PC-9 (cell line): Measurements from ENCODE around the gene COMMD4. TPM values are rescaled to one million over a fixed set of nuclear protein-coding genes. Genes with fewer than 3 reads are reported as not detected.
"Not testable (repeated sequence)": the region's sequence is repeated elsewhere in the genome, so short reads cannot be mapped to it uniquely, and the experiment has no call there.

Source experiments
- Bru-seq: library from RNA; stranded (reverse); fragments of 400-500 nt; gene quantifications from one replicate; lab custom pipeline; 2021; lab: Mats Ljungman, UMichigan
- BruChase-seq, 2 experiments: library from RNA; stranded (reverse); fragments of 400-500 nt; gene quantifications; one replicate each; lab custom pipeline; 2021; lab: Mats Ljungman, UMichigan
- BruUV-seq: library from RNA; stranded (reverse); fragments of 400-500 nt; replicated peaks from 2 replicates; lab custom pipeline; 2021; lab: Mats Ljungman, UMichigan
- CTCF ChIA-PET: fragments of 300-600 bp; sonication (Branson Sonifier 250); formaldehyde crosslinking; loops from one replicate; lab custom pipeline; 2022; ENCODE audit warnings: antibody characterized with exemption; lab: Charles Lee
- POLR2A ChIA-PET: fragments of 300-600 bp; sonication (Branson Sonifier 250); formaldehyde crosslinking; loops from one replicate; lab custom pipeline; 2022; ENCODE audit warnings: antibody characterized with exemption; ENCODE audit not compliant: unreplicated experiment; lab: Charles Lee
- DNase-seq, 2 experiments: peaks; one replicate each; pipeline versions ENCODE4 v3.0.0 to v3.0.0-alpha.2; 2015 to 2022; ENCODE audit warnings: mixed read lengths in 1 of 2
- H2AFZ ChIP-seq: fragments of 200-600 bp; sonication (generic); 2 replicates; pipeline ENCODE4 v1.8.1; 2017; ENCODE audit warnings: antibody characterized with exemption
- H3F3A ChIP-seq: fragments of 200-600 bp; sonication (generic); 2 replicates; pipeline ENCODE4 v1.8.1; 2017; ENCODE audit warnings: antibody characterized with exemption, mild to moderate bottlenecking, low read depth; ENCODE audit not compliant: insufficient read depth
- H3K27ac ChIP-seq: fragments of 200-600 bp; sonication (generic); 2 replicates; pipeline ENCODE4 v1.6.1; 2016; ENCODE audit warnings: mixed run types
- H3K27me3 ChIP-seq: fragments of 200-600 bp; sonication (generic); 2 replicates; pipeline ENCODE4 v1.6.1; 2016; ENCODE audit warnings: low read depth, mixed run types; ENCODE audit not compliant: insufficient read depth
- H3K36me3 ChIP-seq: fragments of 200-600 bp; sonication (generic); 2 replicates; pipeline ENCODE4 v1.6.1; 2016; ENCODE audit warnings: low read depth, mixed run types
- H3K4me1 ChIP-seq: fragments of 200-600 bp; sonication (generic); replicated peaks from 2 replicates; pipeline ENCODE4 v1.6.1; 2016; ENCODE audit warnings: mixed run types; ENCODE audit not compliant: insufficient read depth
- H3K4me2 ChIP-seq: fragments of 200-600 bp; sonication (generic); 2 replicates; pipeline ENCODE4 v1.6.1; 2017; ENCODE audit warnings: mixed run types
- H3K4me3 ChIP-seq: fragments of 200-600 bp; sonication (generic); 2 replicates; pipeline ENCODE4 v1.6.1; 2016; ENCODE audit warnings: mixed run types
- H3K79me2 ChIP-seq: fragments of 200-600 bp; sonication (generic); 2 replicates; pipeline ENCODE4 v1.6.1; 2017; ENCODE audit warnings: low read depth, mixed run types
- H3K9me2 ChIP-seq: fragments of 200-600 bp; sonication (generic); 2 replicates; pipeline ENCODE4 v1.8.1; 2017; ENCODE audit warnings: mild to moderate bottlenecking; ENCODE audit not compliant: insufficient read depth
- H3K9me3 ChIP-seq: fragments of 200-600 bp; sonication (generic); 2 replicates; pipeline ENCODE4 v1.8.1; 2016; ENCODE audit warnings: low read depth; ENCODE audit not compliant: insufficient read depth
- H4K20me1 ChIP-seq: fragments of 200-600 bp; sonication (generic); 2 replicates; pipeline ENCODE4 v1.8.1; 2017; ENCODE audit not compliant: insufficient read depth
- EZH2 ChIP-seq: fragments of 200-600 bp; sonication (generic); IDR thresholded peaks from 2 replicates; pipeline ENCODE4 v1.8.0; 2017; ENCODE audit warnings: antibody characterized with exemption, low read depth
- intact Hi-C: fragments of 100-400 bp; cut with micrococcal nuclease; formaldehyde crosslinking; loops from one replicate; pipeline ENCODE4 v1.10.0; 2022; ENCODE audit not compliant: unreplicated experiment
- long read RNA-seq: library from polyadenylated mRNA; stranded (forward); transcript quantifications from one replicate; pipeline ENCODE4 v2.0.0, GENCODE V29; 2022
- total RNA-seq: library from RNA; stranded (reverse); gene quantifications from 2 replicates; pipeline ENCODE4 v1.2.3, GENCODE V29; 2021
- TF ChIP-seq, protein P1 (sequence below): fragments of 200-600 bp; sonication (generic); conservative IDR thresholded peaks from 2 replicates; pipeline ENCODE4 v1.6.1; 2017; ENCODE audit warnings: mixed run types, antibody characterized with exemption, mild to moderate bottlenecking, moderate library complexity

The COMMD4 gene
- total RNA-seq (132 and 156 TPM in 2 replicates), Bru-seq, nascent RNA (percentile 74 among the genes with signal in this experiment), BruChase-seq, experiment 1, labeled RNA remaining after a 2-hour chase (percentile 75 among the genes with signal in this experiment), BruChase-seq, experiment 2, labeled RNA remaining after a 6-hour chase (percentile 87 among the genes with signal in this experiment)
- long read RNA-seq, full-length matches to known transcripts = 73 of 92 reads
- long read RNA-seq, partial matches to known transcripts = 5 of 92 reads
- long read RNA-seq, other reads (novel, unspliced or antisense) = 14 of 92 reads

- ChIA-PET CTCF (no interaction called here), POLR2A (interaction anchor here (0.7 kb wide), 1 partner anchor 460 kb away, joined by 3 read pairs; no protein-coding TSS in a partner anchor)
- H3K36me3 ChIP-seq = no peaks in the 10 kb centered on the region; the same call in 1 of the 2 replicates
- no peaks in the 10 kb centered on the region for H3K27me3 ChIP-seq
- H3K4me1 ChIP-seq = peaks cover 15% of the 10 kb centered on the region; the same call in 1 of the 2 replicates
- no peaks in the 10 kb centered on the region for H3K9me3 ChIP-seq
- H3K4me3 ChIP-seq = peak within 1 kb of the TSS; percentile 63
- TF ChIP-seq EZH2 = no peak
- TF ChIP-seq, protein P1, sequence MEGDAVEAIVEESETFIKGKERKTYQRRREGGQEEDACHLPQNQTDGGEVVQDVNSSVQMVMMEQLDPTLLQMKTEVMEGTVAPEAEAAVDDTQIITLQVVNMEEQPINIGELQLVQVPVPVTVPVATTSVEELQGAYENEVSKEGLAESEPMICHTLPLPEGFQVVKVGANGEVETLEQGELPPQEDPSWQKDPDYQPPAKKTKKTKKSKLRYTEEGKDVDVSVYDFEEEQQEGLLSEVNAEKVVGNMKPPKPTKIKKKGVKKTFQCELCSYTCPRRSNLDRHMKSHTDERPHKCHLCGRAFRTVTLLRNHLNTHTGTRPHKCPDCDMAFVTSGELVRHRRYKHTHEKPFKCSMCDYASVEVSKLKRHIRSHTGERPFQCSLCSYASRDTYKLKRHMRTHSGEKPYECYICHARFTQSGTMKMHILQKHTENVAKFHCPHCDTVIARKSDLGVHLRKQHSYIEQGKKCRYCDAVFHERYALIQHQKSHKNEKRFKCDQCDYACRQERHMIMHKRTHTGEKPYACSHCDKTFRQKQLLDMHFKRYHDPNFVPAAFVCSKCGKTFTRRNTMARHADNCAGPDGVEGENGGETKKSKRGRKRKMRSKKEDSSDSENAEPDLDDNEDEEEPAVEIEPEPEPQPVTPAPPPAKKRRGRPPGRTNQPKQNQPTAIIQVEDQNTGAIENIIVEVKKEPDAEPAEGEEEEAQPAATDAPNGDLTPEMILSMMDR = no peak
- H3F3A ChIP-seq = no peaks in the 10 kb centered on the region; the same call in 1 of the 2 replicates
- no TSS peak for BruUV-seq
- peak within 1 kb of the TSS; percentile 80 for H2AFZ ChIP-seq
- H3K79me2 ChIP-seq = peaks cover 10% of the 10 kb centered on the region; the same call in 1 of the 2 replicates
- DNase-seq = peak; percentile 85 to 92
- H3K9me2 ChIP-seq = no peaks in the 10 kb centered on the region
- peak within 1 kb of the TSS; percentile 81 for H3K4me2 ChIP-seq
- intact Hi-C loops = no loop called here
- 0 out of 2 replicates have a peak within 1 kb of the TSS, but pooled peaks have one; percentile 2 for H3K27ac ChIP-seq
- no peaks in the 10 kb centered on the region for H4K20me1 ChIP-seq
Observed at GRCh38 chr15:75335705-75336355, at the start of gene COMMD4. TSS of gene COMMD4 (plus strand) at chr15:75336063. CDS start at chr15:75336090, 27 bp downstream.

DNA sequence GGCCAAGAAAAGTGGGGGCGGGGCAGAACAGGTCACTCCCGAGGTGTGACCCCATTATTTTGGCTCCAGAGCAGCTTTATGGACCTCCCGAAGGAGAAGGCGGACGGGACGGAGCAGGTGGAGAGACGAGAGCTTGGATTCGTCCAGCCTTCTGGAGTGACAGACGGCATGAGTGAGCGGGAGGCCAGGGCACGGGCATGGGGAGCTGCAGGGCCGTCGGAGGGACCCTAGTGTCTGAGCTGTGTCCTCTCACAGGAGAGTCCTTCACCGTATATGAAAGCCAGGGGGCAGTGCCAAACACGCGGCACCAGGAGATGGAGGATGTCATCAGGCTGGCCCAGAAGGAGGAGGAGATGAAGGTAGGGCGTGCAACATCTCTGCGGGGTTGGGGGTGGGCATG, 42.2 kb upstream of the COMMD4 start:
- H3F3A ChIP-seq, H3K27me3 ChIP-seq, H3K9me3 ChIP-seq, H3K36me3 ChIP-seq, CTCF ChIA-PET, intact Hi-C loops, BruUV-seq, POLR2A ChIA-PET, H3K4me3 ChIP-seq, H4K20me1 ChIP-seq, H3K4me1 ChIP-seq, H3K79me2 ChIP-seq, H3K27ac ChIP-seq, H3K4me2 ChIP-seq, DNase-seq, H3K9me2 ChIP-seq, H2AFZ ChIP-seq: not testable (repeated sequence)

DNA sequence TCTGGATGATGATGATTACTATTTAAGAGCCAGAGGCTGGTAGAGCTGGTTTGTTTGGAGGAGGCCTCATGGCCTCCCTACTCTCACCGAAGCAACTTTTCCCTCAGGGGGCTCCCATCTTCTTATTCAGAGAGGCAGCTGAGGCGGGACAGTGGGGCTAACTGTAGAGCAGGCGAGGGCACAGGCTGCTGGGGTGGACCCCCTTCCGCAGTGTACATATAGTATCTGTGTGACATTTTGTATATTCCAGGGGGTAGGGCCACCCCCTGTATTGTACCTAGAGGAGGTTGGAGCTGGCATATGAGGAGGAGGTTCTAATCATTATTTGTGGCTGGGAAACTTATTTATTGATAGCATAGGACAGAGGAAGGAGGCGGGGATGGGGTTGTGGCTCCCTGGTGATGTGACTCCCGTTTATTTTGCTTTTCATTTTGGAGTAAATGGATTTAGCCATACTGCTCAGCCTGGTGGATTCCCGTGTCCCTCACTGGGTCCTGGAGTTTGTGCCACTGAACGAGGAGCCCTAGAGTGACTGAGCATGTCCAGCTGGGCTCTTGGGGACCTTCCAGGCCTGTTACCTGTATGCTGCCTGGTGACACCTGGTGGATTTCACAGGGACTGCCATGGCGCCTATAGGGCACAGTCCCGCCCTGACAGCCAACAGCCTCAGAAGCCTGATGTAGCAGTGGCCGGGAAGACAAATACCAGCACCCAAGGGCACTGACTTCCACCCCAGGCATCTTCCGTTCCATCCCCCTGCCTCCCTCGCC, 37.1 kb upstream of the COMMD4 start:
- H3K9me3 ChIP-seq, H3F3A ChIP-seq, DNase-seq, H2AFZ ChIP-seq, H3K79me2 ChIP-seq, H3K4me2 ChIP-seq, H4K20me1 ChIP-seq, H3K4me3 ChIP-seq, H3K9me2 ChIP-seq, H3K27ac ChIP-seq, BruUV-seq, H3K4me1 ChIP-seq, H3K27me3 ChIP-seq, intact Hi-C loops, CTCF ChIA-PET, POLR2A ChIA-PET, H3K36me3 ChIP-seq: not testable (repeated sequence)

DNA sequence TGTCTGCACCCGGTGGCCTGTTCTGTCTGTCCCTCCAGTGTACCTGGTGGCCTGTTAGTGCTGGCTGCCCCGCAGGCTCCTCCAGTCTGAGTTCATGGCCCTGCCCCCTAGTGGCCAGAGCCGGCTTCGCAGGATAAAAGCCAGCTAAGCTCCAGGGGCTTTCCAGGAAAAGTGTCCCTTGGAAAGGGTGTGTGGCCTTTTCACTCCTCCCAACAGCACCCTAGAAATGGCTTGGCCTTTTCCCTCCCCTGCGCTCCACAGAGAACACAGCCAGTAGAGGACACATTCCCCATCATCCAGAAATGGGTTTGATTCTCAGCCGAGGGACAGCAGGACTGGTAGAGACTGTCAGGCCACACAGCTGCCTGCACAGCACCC, 36.6 kb upstream of the COMMD4 start:
- H3K36me3 ChIP-seq, H4K20me1 ChIP-seq, POLR2A ChIA-PET, H3K4me3 ChIP-seq, H2AFZ ChIP-seq, H3F3A ChIP-seq, intact Hi-C loops, H3K4me1 ChIP-seq, H3K9me2 ChIP-seq, H3K79me2 ChIP-seq, CTCF ChIA-PET, H3K4me2 ChIP-seq, H3K27ac ChIP-seq, H3K9me3 ChIP-seq, BruUV-seq, H3K27me3 ChIP-seq, DNase-seq: not testable (repeated sequence)
- TF ChIP-seq, protein P1 = peak; percentile 62

DNA sequence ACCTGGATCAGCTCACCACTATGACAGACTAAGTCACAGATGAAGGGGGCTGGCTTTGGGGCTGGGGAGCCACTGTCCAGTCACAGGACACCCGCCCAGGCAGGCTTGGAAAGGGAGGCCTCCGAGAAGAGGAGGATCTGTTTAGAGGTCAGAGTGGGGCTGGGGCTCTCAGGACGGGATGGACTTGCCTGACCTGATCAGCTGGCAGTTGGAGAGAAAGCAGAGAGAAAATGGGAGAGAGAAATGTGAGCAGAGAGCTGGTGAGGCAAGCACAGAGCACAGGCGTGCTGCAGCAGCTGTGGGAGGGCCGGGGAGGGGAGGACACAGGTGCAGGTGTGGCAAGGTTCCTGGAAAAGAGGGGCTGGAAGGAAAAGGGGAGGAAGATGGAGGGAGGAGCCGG, 35.8 kb upstream of the COMMD4 start:
- H3K36me3 ChIP-seq, H3K27ac ChIP-seq, BruUV-seq, H3K9me3 ChIP-seq, H3K27me3 ChIP-seq, H4K20me1 ChIP-seq, H3F3A ChIP-seq, H3K4me3 ChIP-seq, intact Hi-C loops, H2AFZ ChIP-seq, H3K9me2 ChIP-seq, H3K79me2 ChIP-seq, POLR2A ChIA-PET, H3K4me1 ChIP-seq, H3K4me2 ChIP-seq: not testable (repeated sequence)
- peak in 1 of 2 experiments; percentile 25 for DNase-seq
- CTCF ChIA-PET = interaction anchor here (0.6 to 0.7 kb wide), 2 partner anchors 270 to 832 kb away, joined by 3 to 4 read pairs; no protein-coding TSS in a partner anchor
